ENCODE data around the gene CACNA1D. TPM values are rescaled to one million over a fixed set of nuclear protein-coding genes. Genes with fewer than 3 reads are reported as not detected.
A peak's percentile ranks its signal among the peaks of the same experiment; 100 is the strongest.

Gene CACNA1D
- total and polyA plus RNA-seq, 12 donors: 0.04 to 1.9 (median 0.49) TPM

- Histone ChIP-seq H3K9me3 (no peaks in the 10 kb centered on the region), H3K4me3 (no peak overlapping the region), H3K27ac (no peak overlapping the region), H3K27me3 (peaks cover 0 to 17% (median 6%) of the 10 kb centered on the region in 7 donors), H3K36me3 (no peaks in the 10 kb centered on the region), H3K4me1 (peaks cover 0 to 12% (median 0%) of the 10 kb centered on the region in 9 donors)
- TF ChIP-seq CTCF (IDR thresholded peaks at IDR 0.05): no peak
- peak in 7 of 8 donors; percentile 61 to 92 (median 76) for ATAC-seq
- intact Hi-C loops (cut with DNase I): no loop called here
- whole genome bisulfite sequencing, 2 donors: 10 to 18% methylated on average over 8 of the region's 8 CpGs
- DNase-seq: peak; percentile 55 to 70
Measured at GRCh38 chr3:53730576-53730975, 236.2 kb downstream of the CACNA1D start.

- Histone ChIP-seq H3K4me3 (no peak overlapping the region), H3K9me3 (no peaks in the 10 kb centered on the region), H3K27ac (no peak overlapping the region), H3K36me3 (no peaks in the 10 kb centered on the region), H3K4me1 (peaks cover 0 to 12% (median 0%) of the 10 kb centered on the region in 9 donors), H3K27me3 (peaks cover 0 to 10% (median 2%) of the 10 kb centered on the region in 7 donors)
- no peak for ATAC-seq
- intact Hi-C loops (cut with DNase I): no loop called here
- WGBS, 2 donors: 93 to 94% methylated on average over 16 of the region's 16 CpGs
- DNase-seq: no peak
- no peak for TF ChIP-seq CTCF (IDR thresholded peaks at IDR 0.05)
Measured at GRCh38 chr3:53731934-53732624, 237.7 kb downstream of the CACNA1D start.

GRCh38 chr3:53733446-53733845, 239.0 kb downstream of the CACNA1D start:
- WGBS, 2 donors: 12 to 26% methylated on average over 1 of the region's 1 CpG
- ATAC-seq: no peak
- intact Hi-C loops (cut with DNase I): no loop called here

GRCh38 chr3:53739966-53740365, 245.6 kb downstream of the CACNA1D start:
- TF ChIP-seq CTCF (IDR thresholded peaks at IDR 0.05): no peak
- no peak for DNase-seq

More at GRCh38 chr3:53733446-53733845, 239.0 kb downstream of the CACNA1D start:
- Histone ChIP-seq H3K36me3 (no peaks in the 10 kb centered on the region), H3K9me3 (no peaks in the 10 kb centered on the region), H3K4me3 (no peak overlapping the region), H3K27ac (no peak overlapping the region), H3K4me1 (peaks cover 0 to 12% (median 0%) of the 10 kb centered on the region in 9 donors), H3K27me3 (peaks cover 0 to 7% (median 0%) of the 10 kb centered on the region in 7 donors)
- DNase-seq: no peak
- TF ChIP-seq CTCF (IDR thresholded peaks at IDR 0.05): no peak

More at GRCh38 chr3:53739966-53740365, 245.6 kb downstream of the CACNA1D start:
- Histone ChIP-seq H3K27ac (no peak overlapping the region), H3K27me3 (peaks cover 0 to 6% (median 0%) of the 10 kb centered on the region in 7 donors), H3K9me3 (no peaks in the 10 kb centered on the region), H3K36me3 (no peaks in the 10 kb centered on the region), H3K4me3 (no peak overlapping the region), H3K4me1 (no peaks in the 10 kb centered on the region)
- no peak for ATAC-seq
- 54 to 64% methylated on average over 4 of the region's 4 CpGs for WGBS, 2 donors
- intact Hi-C loops (cut with DNase I): no loop called here
